GM23248 (cell line): ENCODE measurements around the gene TIGIT. TPM values are rescaled to one million over a fixed set of nuclear protein-coding genes. Genes with fewer than 3 reads are reported as not detected.

Experiments used
- DNase-seq: peaks from one replicate; pipeline ENCODE4 v3.0.0-alpha.2; 2015
- H2AFZ ChIP-seq: fragments of 200-600 bp; sonication (generic); 2 replicates; pipeline ENCODE4 v1.6.1; 2016; ENCODE audit warnings: antibody characterized with exemption
- H3F3A ChIP-seq: fragments of 200-600 bp; sonication (generic); 2 replicates; pipeline ENCODE4 v1.6.1; 2016; ENCODE audit warnings: mild to moderate bottlenecking, antibody characterized with exemption, mixed run types; ENCODE audit not compliant: insufficient read depth
- H3K27ac ChIP-seq: fragments of 200-600 bp; sonication (generic); 2 replicates; pipeline ENCODE4 v1.5.1; 2016; ENCODE audit warnings: mild to moderate bottlenecking
- H3K27me3 ChIP-seq: fragments of 200-600 bp; sonication (generic); replicated peaks from 2 replicates; pipeline ENCODE4 v1.6.1; 2016; ENCODE audit warnings: mild to moderate bottlenecking; ENCODE audit not compliant: insufficient read depth
- H3K36me3 ChIP-seq: fragments of 200-600 bp; sonication (generic); 2 replicates; pipeline ENCODE4 v1.6.1; 2016; ENCODE audit warnings: low read depth, mild to moderate bottlenecking
- H3K4me1 ChIP-seq: fragments of 200-600 bp; sonication (generic); 2 replicates; pipeline ENCODE4 v1.6.1; 2016; ENCODE audit warnings: mild to moderate bottlenecking; ENCODE audit not compliant: insufficient read depth
- H3K4me2 ChIP-seq: fragments of 200-600 bp; sonication (generic); one replicate; pipeline ENCODE4 v1.6.1; 2016; ENCODE audit warnings: mild to moderate bottlenecking; ENCODE audit not compliant: unreplicated experiment
- H3K4me3 ChIP-seq: fragments of 200-600 bp; sonication (generic); 2 replicates; pipeline ENCODE4 v1.5.1; 2016; ENCODE audit warnings: mild to moderate bottlenecking
- H3K79me2 ChIP-seq: fragments of 200-600 bp; sonication (generic); 2 replicates; pipeline ENCODE4 v1.6.1; 2016; ENCODE audit warnings: mild to moderate bottlenecking; ENCODE audit not compliant: insufficient read depth
- H3K9ac ChIP-seq: fragments of 200-600 bp; sonication (generic); 2 replicates; pipeline ENCODE4 v1.6.1; 2016; ENCODE audit warnings: mild to moderate bottlenecking
- H3K9me2 ChIP-seq: fragments of 200-600 bp; sonication (generic); 2 replicates; pipeline ENCODE4 v1.6.1; 2016; ENCODE audit warnings: mixed run types, mild to moderate bottlenecking, moderate library complexity; ENCODE audit not compliant: insufficient read depth
- H3K9me3 ChIP-seq: fragments of 200-600 bp; sonication (generic); one replicate; pipeline ENCODE4 v1.6.1; 2017; ENCODE audit warnings: low read depth
- H4K20me1 ChIP-seq: fragments of 200-600 bp; sonication (generic); 2 replicates; pipeline ENCODE4 v1.6.0; 2016; ENCODE audit not compliant: insufficient read depth
- EZH2 ChIP-seq: fragments of 200-600 bp; sonication (generic); IDR thresholded peaks from 2 replicates; pipeline ENCODE4 v1.6.1; 2018; ENCODE audit warnings: antibody characterized with exemption, mild to moderate bottlenecking; ENCODE audit not compliant: insufficient read depth, poor library complexity, severe bottlenecking
- EZH2phosphoT487 ChIP-seq: fragments of 200-600 bp; sonication (generic); IDR thresholded peaks from 2 replicates; pipeline ENCODE4 v1.6.1; 2018; ENCODE audit warnings: antibody characterized with exemption, moderate library complexity, mild to moderate bottlenecking, low read depth; ENCODE audit not compliant: insufficient read depth
- WGBS, 2 experiments: methylation state at CpG; one replicate each; pipeline ENCODE4 v1.1.6; 2015 to 2017; ENCODE audit warnings: low lambda C conversion rate in 2 of 2, low coverage in 1 of 2; ENCODE audit errors: missing lambda C conversion rate in 2 of 2; 5-methylcytosine and 5-hydroxymethylcytosine counted together
- in situ Hi-C: fragments of 300-500 bp; cut with MboI; formaldehyde crosslinking; loops from 2 replicates; pipeline ENCODE4 v1.15.0; 2020
- microRNA counts: library from miRNA; unstranded; fragments of <30 nt; microRNA quantifications from one replicate; lab custom pipeline; 2016
- polyA plus RNA-seq: library from polyadenylated mRNA; unstranded; fragments of >200 nt; fragmentation: Nextera tagmentation; extraction: Ambion mirVana; gene quantifications from 2 replicates; pipeline ENCODE4 v1.2.1, GENCODE V29; 2016
- total RNA-seq: library from RNA; depleted of rRNA; stranded (reverse); fragments of >200 nt; shearing (Covaris generic); gene quantifications from 2 replicates; pipeline ENCODE4 v1.2.3, GENCODE V29; 2014; rRNA removed

TIGIT gene
- total and polyA plus RNA-seq, 2 experiments from 2014 or later: not detected

- H3K27me3 ChIP-seq: no peaks in the 10 kb centered on the region
- no peak overlapping the region for H3K4me3 ChIP-seq
- no peak overlapping the region for H3K9ac ChIP-seq
- no peak overlapping the region for H3K4me2 ChIP-seq
- no peak for DNase-seq
- no peaks in the 10 kb centered on the region for H3F3A ChIP-seq
- H3K79me2 ChIP-seq: no peaks in the 10 kb centered on the region
- H3K4me1 ChIP-seq: no peaks in the 10 kb centered on the region
- no peak for TF ChIP-seq EZH2phosphoT487
- no peak for TF ChIP-seq EZH2
- in situ Hi-C loops: loop anchor here (25.0 kb wide), 2 partner anchors 1082 to 1457 kb away; no protein-coding TSS in a partner anchor
- no peaks in the 10 kb centered on the region for H3K9me3 ChIP-seq
- H2AFZ ChIP-seq: no peak overlapping the region
- H3K27ac ChIP-seq: no peak overlapping the region
- H4K20me1 ChIP-seq: no peaks in the 10 kb centered on the region
- H3K36me3 ChIP-seq: no peaks in the 10 kb centered on the region
- no peaks in the 10 kb centered on the region for H3K9me2 ChIP-seq
These were observed 61.8 kb downstream of the TIGIT start for GRCh38 chr3:114355653-114356052.

- in situ Hi-C loops: loop anchor here (25.0 kb wide), 2 partner anchors 1081 to 1456 kb away; no protein-coding TSS in a partner anchor
- no peaks in the 10 kb centered on the region for H4K20me1 ChIP-seq
- WGBS, 2 experiments: 65 to 69% methylated on average over 4 of the region's 4 CpGs
- no peak for DNase-seq
- H3K36me3 ChIP-seq: no peaks in the 10 kb centered on the region
- no peak overlapping the region for H2AFZ ChIP-seq
- no peaks in the 10 kb centered on the region for H3K9me2 ChIP-seq
- no peak for TF ChIP-seq EZH2
- no peak for TF ChIP-seq EZH2phosphoT487
- no peak overlapping the region for H3K27ac ChIP-seq
- no peaks in the 10 kb centered on the region for H3K4me1 ChIP-seq
- H3K9me3 ChIP-seq: no peaks in the 10 kb centered on the region
- no peak overlapping the region for H3K4me3 ChIP-seq
- H3K9ac ChIP-seq: no peak overlapping the region
- no peak overlapping the region for H3K4me2 ChIP-seq
- no peaks in the 10 kb centered on the region for H3F3A ChIP-seq
- H3K79me2 ChIP-seq: no peaks in the 10 kb centered on the region
- H3K27me3 ChIP-seq: no peaks in the 10 kb centered on the region
These were observed 62.2 kb downstream of the TIGIT start for GRCh38 chr3:114356066-114356465.

- no peak for DNase-seq
- Histone ChIP-seq H3K27me3 (no peaks in the 10 kb centered on the region), H3K9me3 (no peaks in the 10 kb centered on the region), H3K4me3 (no peak overlapping the region), H3K4me1 (no peaks in the 10 kb centered on the region), H4K20me1 (no peaks in the 10 kb centered on the region), H3F3A (no peaks in the 10 kb centered on the region), H3K9ac (no peak overlapping the region), H2AFZ (no peak overlapping the region), H3K79me2 (no peaks in the 10 kb centered on the region), H3K4me2 (no peak overlapping the region), H3K36me3 (no peaks in the 10 kb centered on the region), H3K9me2 (no peaks in the 10 kb centered on the region), H3K27ac (no peak overlapping the region)
- in situ Hi-C loops: loop anchor here (25.0 kb wide), 2 partner anchors 1081 to 1456 kb away; no protein-coding TSS in a partner anchor
- TF ChIP-seq EZH2 (no peak), EZH2phosphoT487 (no peak)
- WGBS, 2 experiments: 84 to 100% methylated on average over 1 of the region's 1 CpG
These were observed 62.7 kb downstream of the TIGIT start for GRCh38 chr3:114356525-114356924.

MicroRNAs within 50 kb of the gene (microRNA counts, 767-probe panel; counts per million panel counts)
- microRNA hsa-miR-568 (lab: Ali Mortazavi, UCI): 447 counts per million, percentile 86 among the panel's probes with 10 or more counts

Other genes with a start within 250 kb of the TIGIT start
- gene CCDC191, start 237.5 kb upstream of the TIGIT start, total RNA-seq: 0.43 and 2.4 TPM in 2 replicates
- 1.1 and 1.5 TPM in 2 replicates for gene CCDC191, start 237.5 kb upstream of the TIGIT start, polyA plus RNA-seq
- 11.7 and 19.9 TPM in 2 replicates for gene QTRT2, start 237.3 kb upstream of the TIGIT start, total RNA-seq
- 8.3 and 10.9 TPM in 2 replicates for gene QTRT2, start 237.3 kb upstream of the TIGIT start, polyA plus RNA-seq
- not detected in 2 replicates for gene DRD3, start 115.0 kb upstream of the TIGIT start, total RNA-seq
- gene DRD3, start 115.0 kb upstream of the TIGIT start, polyA plus RNA-seq: not detected in 2 replicates
- not detected in 2 replicates for gene ZNF80, start 56.5 kb upstream of the TIGIT start, total RNA-seq
- not detected in 2 replicates for gene ZNF80, start 56.5 kb upstream of the TIGIT start, polyA plus RNA-seq